HG03571 (cell line): ENCODE measurements around the gene KLF16.

Source experiments
- ATAC-seq: cut with Tn5 transposase; IDR thresholded peaks from one replicate; pipeline ENCODE4 v1.9.1; 2021; ENCODE audit not compliant: unreplicated experiment

Gene KLF16

GRCh38 chr19:1856345-1856697, 7.1 kb downstream of the KLF16 start:
- ATAC-seq, result no peak

- no peak for ATAC-seq
Observed at GRCh38 chr19:1855828-1856255, 7.5 kb downstream of the KLF16 start.

GRCh38 chr19:1855040-1855827, 8.1 kb downstream of the KLF16 start:
- peak; percentile 38 for ATAC-seq

- no peak for ATAC-seq
Observed at GRCh38 chr19:1854542-1855039, 8.8 kb downstream of the KLF16 start.

- ATAC-seq, result no peak
Observed at GRCh38 chr19:1854039-1854541, 9.3 kb downstream of the KLF16 start.

GRCh38 chr19:1853295-1854038, 9.9 kb downstream of the KLF16 start:
- no peak for ATAC-seq

GRCh38 chr19:1852581-1853128, 10.7 kb downstream of the KLF16 start:
- ATAC-seq, result no peak

GRCh38 chr19:1851654-1852580, 11.5 kb downstream of the KLF16 start:
- no peak for ATAC-seq

- ATAC-seq, result no peak
Observed at GRCh38 chr19:1850809-1851653, 12.3 kb downstream of the KLF16 start.

GRCh38 chr19:1849886-1850398, 13.4 kb downstream of the KLF16 start:
- no peak for ATAC-seq

- ATAC-seq, result no peak
Observed at GRCh38 chr19:1849132-1849474, 14.3 kb downstream of the KLF16 start.

GRCh38 chr19:1848399-1849131, 14.8 kb downstream of the KLF16 start, which contains the start of gene REXO1:
REXO1 (minus strand) TSS chr19:1848483; CDS start chr19:1848358, 125 bp downstream.
- ATAC-seq, result peak; percentile 52

- peak; percentile 17 for ATAC-seq
Observed at GRCh38 chr19:1847684-1848398, 15.5 kb downstream of the KLF16 start.

GRCh38 chr19:1847348-1847683, 16.1 kb downstream of the KLF16 start:
- no peak for ATAC-seq

- no peak for ATAC-seq
Observed at GRCh38 chr19:1846517-1847204, 16.7 kb downstream of the KLF16 start.

- no peak for ATAC-seq
Observed at GRCh38 chr19:1845642-1846041, 17.7 kb downstream of the KLF16 start.

- no peak for ATAC-seq
Observed at GRCh38 chr19:1845125-1845515, 18.3 kb downstream of the KLF16 start.
